Activated CD8-positive, alpha-beta T cell treated with anti-CD3 and anti-CD28 coated beads, Interleukin-2, amount 10 ng/mL, durations not matched to agents 7 days and 5 days (primary cell): ENCODE measurements around the gene TXLNB. TPM values are rescaled to one million over a fixed set of nuclear protein-coding genes. Genes with fewer than 3 reads are reported as not detected.
"Not testable (repeated sequence)": the region's sequence is repeated elsewhere in the genome, so short reads cannot be mapped to it uniquely, and the experiment has no call there.

ENCODE experiments used
- ATAC-seq: fragments of 150-1000 bp; cut with Tn5 transposase; one replicate; pipeline ENCODE4 v1.10.0; 2021; ENCODE audit warnings: moderate library complexity
- CTCF ChIA-PET: fragments of 350-600 bp; sonication (Branson Sonifier 250); formaldehyde crosslinking; loops from one replicate; lab custom pipeline; 2021; ENCODE audit warnings: antibody characterized with exemption; lab: Charles Lee
- POLR2A ChIA-PET: fragments of 350-600 bp; sonication (Branson Sonifier 250); formaldehyde crosslinking; loops from one replicate; lab custom pipeline; 2021; ENCODE audit warnings: antibody characterized with exemption; lab: Charles Lee
- DNase-seq: peaks from one replicate; pipeline ENCODE4 v3.0.0-alpha.2; 2020
- H3K27ac Mint-ChIP-seq: one replicate; pipeline ENCODE4 v1.8.0; 2021; ENCODE audit warnings: mild to moderate bottlenecking, mixed read lengths
- H3K27me3 Mint-ChIP-seq: one replicate; pipeline ENCODE4 v1.8.0; 2021; ENCODE audit warnings: low read depth, mixed read lengths
- H3K36me3 Mint-ChIP-seq: one replicate; pipeline ENCODE4 v1.8.0; 2021; ENCODE audit warnings: low read depth, mixed read lengths
- H3K4me1 Mint-ChIP-seq: one replicate; pipeline ENCODE4 v1.8.0; 2021; ENCODE audit warnings: low read depth, mixed read lengths
- H3K4me3 Mint-ChIP-seq: one replicate; pipeline ENCODE4 v1.8.0; 2021; ENCODE audit warnings: mild to moderate bottlenecking, mixed read lengths
- H3K9me3 Mint-ChIP-seq: one replicate; pipeline ENCODE4 v1.8.0; 2022; ENCODE audit warnings: mixed read lengths; ENCODE audit not compliant: insufficient read depth
- total RNA-seq, 2 experiments: library from RNA; stranded (reverse); gene quantifications; one replicate each; pipeline ENCODE4 v1.2.3, GENCODE V29; 2021

The TXLNB gene
- total RNA-seq, 2 experiments from 2014 or later: 0.37 to 0.65 TPM

DNA sequence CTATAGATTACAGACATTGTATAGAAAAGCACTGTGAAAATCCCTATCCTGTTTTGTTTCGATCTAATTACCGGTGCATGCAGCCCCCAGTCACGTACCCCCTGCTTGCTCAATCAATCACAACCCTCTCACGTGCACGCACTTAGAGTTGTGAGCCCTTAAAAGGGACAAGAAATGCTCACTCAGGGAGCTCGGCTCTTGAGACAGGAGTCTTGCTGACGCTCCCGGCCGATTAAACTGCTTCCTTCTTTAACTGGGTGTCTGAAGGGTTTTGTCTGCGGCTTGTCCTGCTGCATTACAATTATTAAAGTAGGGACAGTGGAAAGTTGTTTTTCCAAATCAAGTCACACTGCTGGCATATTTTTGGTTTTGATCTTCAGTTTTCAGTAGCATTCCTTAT, 2.6 kb downstream of the TXLNB start:
- Mint-ChIP-seq H3K4me1 (peaks cover 45% of the 10 kb centered on the region), H3K27me3 (no peaks in the 10 kb centered on the region)

DNA sequence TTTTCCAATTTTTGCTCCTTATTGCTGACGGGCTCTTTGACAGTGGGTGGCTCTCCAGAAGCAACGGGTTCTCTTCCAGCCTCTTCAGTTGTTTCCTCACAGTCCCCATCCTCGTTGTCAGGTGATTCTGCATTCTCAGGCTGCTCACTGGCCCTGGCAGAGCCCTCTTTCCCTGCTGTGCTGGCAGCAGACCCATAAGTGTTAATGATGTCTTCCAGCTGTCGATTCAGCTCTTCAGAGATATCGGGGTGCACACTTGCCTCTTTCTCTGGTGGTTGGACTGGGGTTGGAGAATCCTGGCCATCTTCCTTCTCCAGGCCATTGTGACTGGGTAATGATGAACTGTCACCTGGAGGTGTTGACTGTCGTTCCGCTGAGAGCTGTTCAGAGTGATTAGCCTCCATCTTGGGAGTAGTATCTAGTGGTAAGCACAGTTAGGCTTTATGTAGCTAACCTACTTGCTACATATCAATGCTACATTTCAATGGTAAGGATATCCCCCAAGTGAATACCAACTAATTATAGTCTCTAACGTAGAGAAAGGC, 3.2 kb downstream of the TXLNB start:
- no peak overlapping the region for H3K27ac Mint-ChIP-seq
- no peak overlapping the region for H3K4me3 Mint-ChIP-seq
- H3K9me3 Mint-ChIP-seq: no peaks in the 10 kb centered on the region
- peaks cover 2% of the 10 kb centered on the region for H3K36me3 Mint-ChIP-seq
- ATAC-seq (no peak), DNase-seq (no peak)
- H3K27me3 Mint-ChIP-seq: no peaks in the 10 kb centered on the region
- ChIA-PET CTCF (no interaction called here), POLR2A (no interaction called here)
- H3K4me1 Mint-ChIP-seq: peaks cover 43% of the 10 kb centered on the region

More for the DNA sequence above, 2.6 kb downstream of the TXLNB start:
- ATAC-seq: no peak
- ChIA-PET CTCF (interaction anchor here (0.6 kb wide), 2 partner anchors 75 to 80 kb away, joined by 3 read pairs; no protein-coding TSS in a partner anchor), POLR2A (interaction anchor here (3.9 kb wide), 1 partner anchor 35 kb away, joined by 26 read pairs; no protein-coding TSS in a partner anchor)
- peaks cover 2% of the 10 kb centered on the region for H3K36me3 Mint-ChIP-seq
- H3K9me3 Mint-ChIP-seq: no peaks in the 10 kb centered on the region
- H3K4me3 Mint-ChIP-seq: no peak overlapping the region
- DNase-seq: no peak
- no peak overlapping the region for H3K27ac Mint-ChIP-seq

DNA sequence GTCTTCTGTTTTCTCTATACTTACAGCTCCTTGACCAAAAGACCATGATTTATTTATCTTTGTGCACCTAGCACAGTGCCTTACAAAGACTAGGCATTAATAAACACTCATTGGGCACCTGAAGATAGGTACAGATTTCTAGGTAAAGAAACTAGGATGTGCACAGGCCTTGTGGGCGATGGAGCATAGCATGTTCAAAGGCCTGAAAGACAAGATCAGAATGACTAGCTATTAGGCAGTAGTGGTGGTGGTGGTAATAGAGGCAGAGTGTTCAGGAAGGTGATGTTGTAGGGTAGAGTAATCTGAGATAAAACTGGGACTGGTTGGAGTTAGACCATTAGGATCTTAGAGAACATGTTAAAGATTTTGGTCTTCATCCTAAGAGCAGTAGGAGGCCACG, 3.9 kb downstream of the TXLNB start:
- DNase-seq (no peak), ATAC-seq (no peak)
- no peaks in the 10 kb centered on the region for H3K27me3 Mint-ChIP-seq
- peaks cover 38% of the 10 kb centered on the region for H3K4me1 Mint-ChIP-seq
- no peak overlapping the region for H3K4me3 Mint-ChIP-seq
- CTCF ChIA-PET: no interaction called here
- H3K9me3 Mint-ChIP-seq: no peaks in the 10 kb centered on the region
- POLR2A ChIA-PET: interaction anchor here (0.5 to 1.6 kb wide), 3 partner anchors 41 to 174 kb away, joined by 3 to 6 read pairs (median 3); partner anchors contain the start of gene CITED2
- peaks cover 2% of the 10 kb centered on the region for H3K36me3 Mint-ChIP-seq
- H3K27ac Mint-ChIP-seq: no peak overlapping the region

DNA sequence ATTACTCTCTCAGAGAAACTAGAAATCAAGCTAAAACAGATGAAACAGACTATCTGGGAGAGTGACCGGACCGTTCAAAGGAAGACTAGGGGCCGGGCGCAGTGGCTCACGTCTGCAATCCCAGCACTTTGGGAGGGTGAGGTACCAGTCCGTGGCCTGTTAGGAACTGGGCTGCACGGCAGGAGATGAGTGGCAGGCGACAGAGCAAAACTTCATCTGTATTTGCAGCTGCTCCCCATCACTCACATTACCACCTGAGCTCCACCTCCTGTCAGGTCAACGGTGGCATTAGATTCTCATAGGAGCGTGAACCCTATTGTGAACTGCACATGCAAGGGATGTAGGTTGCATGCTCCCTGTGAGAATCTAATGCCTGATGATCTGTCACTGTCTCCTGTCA, 5.4 kb downstream of the TXLNB start:
- not testable (repeated sequence) for H3K4me3 Mint-ChIP-seq, H3K9me3 Mint-ChIP-seq, H3K27me3 Mint-ChIP-seq, H3K36me3 Mint-ChIP-seq, ATAC-seq, DNase-seq, H3K27ac Mint-ChIP-seq
- ChIA-PET POLR2A (interaction anchor here (1.6 kb wide), 1 partner anchor 88 kb away, joined by 6 read pairs; the partner anchor contains the start of gene CITED2), CTCF (interaction anchor here (1.1 kb wide), 2 partner anchors 10 to 67 kb away, joined by 3 read pairs; no protein-coding TSS in a partner anchor)
- H3K4me1 Mint-ChIP-seq: peaks cover 27% of the 10 kb centered on the region

DNA sequence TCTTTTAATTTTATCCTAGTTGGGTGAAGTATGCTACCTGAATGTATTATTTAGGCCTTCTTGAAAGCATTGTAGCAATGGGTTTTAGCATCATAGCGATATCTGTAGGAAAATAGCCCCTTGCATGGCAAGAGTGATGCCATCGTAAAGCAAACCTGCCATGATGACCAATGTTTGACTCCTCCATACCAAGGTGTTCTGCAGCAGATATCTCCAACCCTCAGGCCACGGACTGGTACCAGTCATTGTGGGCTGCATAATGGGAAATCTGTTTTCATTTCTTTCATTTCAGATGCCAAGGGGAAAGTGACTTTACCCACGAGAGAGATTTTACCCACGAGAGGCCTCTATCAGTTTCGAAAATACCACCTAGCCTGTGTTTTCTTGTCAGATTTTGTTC, 6.2 kb downstream of the TXLNB start:
- CTCF ChIA-PET: no interaction called here
- POLR2A ChIA-PET: no interaction called here
- no peak for ATAC-seq
- Mint-ChIP-seq H3K27ac (no peak overlapping the region), H3K9me3 (no peaks in the 10 kb centered on the region), H3K36me3 (peaks cover 3% of the 10 kb centered on the region), H3K4me3 (no peak overlapping the region), H3K4me1 (peaks cover 26% of the 10 kb centered on the region), H3K27me3 (no peaks in the 10 kb centered on the region)
- no peak for DNase-seq

DNA sequence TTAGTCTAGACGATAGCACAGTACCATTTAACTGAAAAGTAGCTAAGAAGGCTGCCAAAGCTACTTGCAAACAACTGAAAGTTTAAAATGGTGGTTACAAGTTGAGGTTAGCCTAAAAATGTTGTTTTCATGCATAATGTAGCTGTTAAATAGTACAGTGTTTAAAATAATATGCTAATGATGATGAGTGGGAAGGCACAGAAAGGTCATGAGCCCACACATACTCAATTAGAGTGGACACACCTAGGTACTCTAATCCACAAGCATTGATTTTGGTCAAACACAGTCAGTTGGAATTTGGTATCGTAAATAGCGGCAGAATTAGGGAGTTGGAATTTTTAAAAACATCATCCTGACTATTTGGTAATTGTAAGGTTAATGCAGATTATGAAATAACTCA, 7.0 kb downstream of the TXLNB start:
- CTCF ChIA-PET: no interaction called here
- H3K4me1 Mint-ChIP-seq: peaks cover 27% of the 10 kb centered on the region
- no peak for DNase-seq

DNA sequence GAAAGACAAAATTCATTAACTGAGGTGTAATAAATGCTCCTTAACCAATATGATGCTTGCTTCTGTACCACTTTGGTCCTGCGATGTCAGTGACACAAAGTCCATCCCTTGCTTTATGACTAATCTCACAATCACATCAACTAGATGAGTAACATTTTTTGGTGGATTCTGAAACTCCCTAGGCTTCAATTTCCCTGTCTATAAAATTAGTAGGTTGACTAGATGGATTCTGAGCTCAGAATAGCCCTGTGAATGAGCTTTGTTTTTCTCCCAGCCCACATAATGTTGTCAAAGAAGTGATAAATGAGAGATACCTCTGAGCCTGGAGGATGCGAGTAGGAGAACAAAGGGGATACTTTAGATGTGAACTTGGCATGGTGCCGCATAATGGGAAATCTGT, 9.1 kb downstream of the TXLNB start:
- Mint-ChIP-seq H3K4me1 (peaks cover 40% of the 10 kb centered on the region), H3K4me3 (no peak overlapping the region), H3K27ac (no peak overlapping the region), H3K9me3 (no peaks in the 10 kb centered on the region), H3K27me3 (no peaks in the 10 kb centered on the region), H3K36me3 (peaks cover 1% of the 10 kb centered on the region)
- CTCF ChIA-PET: no interaction called here
- DNase-seq (no peak), ATAC-seq (no peak)
- POLR2A ChIA-PET: no interaction called here

More for the DNA sequence above, 7.0 kb downstream of the TXLNB start:
- no peaks in the 10 kb centered on the region for H3K27me3 Mint-ChIP-seq
- POLR2A ChIA-PET: no interaction called here
- H3K36me3 Mint-ChIP-seq: peaks cover 2% of the 10 kb centered on the region
- H3K4me3 Mint-ChIP-seq: no peak overlapping the region
- no peak for ATAC-seq
- H3K9me3 Mint-ChIP-seq: no peaks in the 10 kb centered on the region
- no peak overlapping the region for H3K27ac Mint-ChIP-seq

DNA sequence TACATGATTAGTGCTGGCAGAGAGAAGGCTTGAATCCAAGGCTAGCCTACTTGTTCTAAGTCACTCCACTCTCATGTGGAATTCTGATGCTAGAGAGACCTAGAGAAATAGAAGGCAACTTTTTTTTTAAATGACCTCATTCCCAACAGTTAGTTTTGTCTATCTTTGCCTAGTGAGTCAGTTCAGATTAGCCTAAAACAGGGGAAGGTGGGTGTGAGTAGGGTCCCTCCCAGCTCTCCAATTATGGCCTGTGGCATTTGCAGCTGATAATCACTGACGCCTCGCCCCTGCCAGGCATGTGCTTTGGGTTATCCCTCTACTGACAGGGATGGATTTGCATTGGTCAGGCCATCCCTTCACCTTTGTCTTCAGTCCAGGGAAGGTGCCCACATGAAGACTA, 13.6 kb downstream of the TXLNB start:
- Mint-ChIP-seq H3K4me3 (no peak overlapping the region), H3K4me1 (peaks cover 39% of the 10 kb centered on the region), H3K9me3 (no peaks in the 10 kb centered on the region), H3K27ac (peak overlapping the region; percentile 18), H3K36me3 (peaks cover 1% of the 10 kb centered on the region), H3K27me3 (no peaks in the 10 kb centered on the region)
- POLR2A ChIA-PET: interaction anchor here (2.0 kb wide), 1 partner anchor 13 kb away, joined by 12 read pairs; no protein-coding TSS in a partner anchor
- DNase-seq: no peak
- ATAC-seq: no peak
- CTCF ChIA-PET: interaction anchor here (2.0 to 2.6 kb wide), 2 partner anchors 13 to 59 kb away, joined by 8 to 15 read pairs; partner anchors contain the start of gene TXLNB

DNA sequence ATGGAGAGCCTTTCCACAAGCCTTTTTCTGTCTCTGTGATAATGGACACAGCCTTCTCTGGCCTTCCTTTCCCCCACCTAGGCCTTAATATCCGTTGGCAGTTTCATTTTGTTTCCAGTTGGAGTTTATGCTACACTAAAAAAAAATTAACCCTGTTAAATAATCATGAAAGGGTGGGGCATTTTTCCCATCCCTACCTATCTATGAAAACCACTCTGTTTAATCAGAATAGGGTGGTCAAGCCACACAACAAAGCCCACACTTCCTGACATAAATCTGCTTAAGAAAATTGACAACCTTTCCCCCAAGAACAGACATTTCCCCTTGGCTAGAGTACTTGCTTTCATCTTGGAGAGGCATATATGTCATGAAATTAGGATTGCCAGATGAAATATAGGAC, 14.2 kb downstream of the TXLNB start:
- ATAC-seq: no peak
- no peak for DNase-seq
- no peak overlapping the region for H3K27ac Mint-ChIP-seq
- ChIA-PET CTCF (no interaction called here), POLR2A (no interaction called here)
- no peaks in the 10 kb centered on the region for H3K27me3 Mint-ChIP-seq
- no peaks in the 10 kb centered on the region for H3K9me3 Mint-ChIP-seq
- H3K36me3 Mint-ChIP-seq: peaks cover 1% of the 10 kb centered on the region
- H3K4me3 Mint-ChIP-seq: no peak overlapping the region
- H3K4me1 Mint-ChIP-seq: peaks cover 36% of the 10 kb centered on the region

DNA sequence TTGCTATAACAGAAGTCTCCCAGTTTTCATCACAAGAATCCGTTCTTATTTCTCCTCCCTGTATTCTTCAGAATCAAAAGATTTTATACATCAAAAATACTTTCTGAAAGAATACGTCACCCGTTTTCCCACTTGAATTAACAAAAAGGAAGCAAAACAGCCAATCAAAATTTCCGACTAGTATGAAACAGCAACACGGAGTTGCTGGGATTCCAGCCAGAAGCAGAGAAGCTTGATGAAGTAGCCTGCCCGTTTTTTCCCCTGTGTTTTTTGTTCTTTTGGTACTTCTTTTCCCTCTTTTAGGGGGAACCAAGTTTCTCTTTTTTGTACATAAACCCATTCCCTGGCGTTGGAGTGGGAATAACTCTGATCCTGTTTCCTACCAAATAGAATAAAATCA, 14.6 kb downstream of the TXLNB start:
- CTCF ChIA-PET: interaction anchor here (1.1 kb wide), 1 partner anchor 27 kb away, joined by 4 read pairs; no protein-coding TSS in a partner anchor
- ATAC-seq: no peak

DNA sequence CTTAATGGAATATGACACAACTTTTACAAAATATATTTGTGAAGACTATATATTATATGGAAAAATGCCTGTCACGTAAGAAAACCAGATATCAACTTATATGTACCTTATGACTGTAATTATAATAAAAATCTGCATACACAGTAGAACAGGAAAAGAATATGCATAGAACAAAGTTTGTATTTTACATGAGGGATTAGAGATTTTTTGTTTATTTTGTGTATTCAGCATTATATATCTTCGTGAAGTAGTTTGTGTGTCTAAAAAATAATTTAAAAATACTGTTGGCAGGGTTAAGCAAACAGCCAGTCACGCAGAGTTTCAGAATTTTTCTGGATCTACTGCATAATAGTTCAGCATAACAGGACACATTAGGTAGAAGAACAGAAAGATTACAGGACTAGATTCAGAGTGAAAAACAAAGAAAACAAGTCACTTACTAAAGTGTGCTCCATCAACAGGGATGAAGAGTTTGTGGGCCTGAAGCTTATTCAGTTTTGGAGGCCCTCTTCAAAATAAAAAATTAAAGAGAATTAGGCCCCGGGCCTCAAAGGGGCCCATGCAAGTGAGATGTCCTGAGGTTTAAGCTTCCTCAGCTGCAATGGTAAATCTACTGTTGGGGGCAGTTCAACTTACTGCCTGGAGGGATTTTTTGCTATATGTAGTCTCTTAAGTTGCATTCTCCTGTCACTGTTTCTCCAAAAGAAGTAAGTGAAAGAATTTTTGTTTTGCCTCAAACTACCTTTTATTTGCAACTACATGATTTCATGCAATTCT, 16.3 kb downstream of the TXLNB start:
- DNase-seq (no peak), ATAC-seq (no peak)
- peaks cover 28% of the 10 kb centered on the region for H3K4me1 Mint-ChIP-seq
- H3K27ac Mint-ChIP-seq: no peak overlapping the region
- H3K36me3 Mint-ChIP-seq: no peaks in the 10 kb centered on the region
- H3K27me3 Mint-ChIP-seq: no peaks in the 10 kb centered on the region
- ChIA-PET POLR2A (no interaction called here), CTCF (interaction anchor here (1.0 to 1.6 kb wide), 3 partner anchors 9 to 70 kb away, joined by 3 to 5 read pairs (median 5); no protein-coding TSS in a partner anchor)
- no peak overlapping the region for H3K4me3 Mint-ChIP-seq
- no peaks in the 10 kb centered on the region for H3K9me3 Mint-ChIP-seq

More for the DNA sequence above, 14.6 kb downstream of the TXLNB start:
- Mint-ChIP-seq H3K4me1 (peaks cover 36% of the 10 kb centered on the region), H3K9me3 (no peaks in the 10 kb centered on the region), H3K27ac (no peak overlapping the region), H3K4me3 (no peak overlapping the region), H3K27me3 (no peaks in the 10 kb centered on the region), H3K36me3 (peaks cover 1% of the 10 kb centered on the region)
- POLR2A ChIA-PET: no interaction called here
- DNase-seq: no peak

DNA sequence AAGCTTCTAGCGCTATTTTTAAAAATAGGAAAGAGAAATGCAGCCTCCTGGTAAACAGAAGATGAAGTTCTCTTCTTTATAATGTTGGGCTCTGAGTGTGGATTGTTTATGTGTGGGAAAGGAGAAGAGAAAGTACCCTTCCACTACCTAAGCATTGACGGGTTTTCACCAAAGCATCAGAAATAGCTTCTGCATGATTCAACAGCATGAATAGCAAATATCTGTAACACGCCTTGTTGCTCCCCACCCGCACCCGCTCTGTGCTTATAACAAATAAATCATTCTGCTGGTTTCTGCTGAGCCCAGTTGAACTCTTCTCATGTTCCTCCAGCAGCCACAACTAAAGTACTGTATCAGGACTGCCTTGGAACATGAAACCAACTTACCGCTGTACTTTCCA, 20.7 kb downstream of the TXLNB start:
- no peaks in the 10 kb centered on the region for H3K9me3 Mint-ChIP-seq
- ChIA-PET POLR2A (no interaction called here), CTCF (interaction anchor here (1.4 to 1.9 kb wide), 3 partner anchors 9 to 98 kb away, joined by 3 to 5 read pairs (median 5); partner anchors contain the start of gene TXLNB)
- H3K36me3 Mint-ChIP-seq: no peaks in the 10 kb centered on the region
- H3K27ac Mint-ChIP-seq: no peak overlapping the region
- H3K4me3 Mint-ChIP-seq: no peak overlapping the region
- H3K4me1 Mint-ChIP-seq: no peaks in the 10 kb centered on the region
- DNase-seq (no peak), ATAC-seq (no peak)
- no peaks in the 10 kb centered on the region for H3K27me3 Mint-ChIP-seq
